HG03575 (cell line): Measurements from ENCODE around the gene TCF4.

Experiments used
- ATAC-seq: cut with Tn5 transposase; IDR thresholded peaks from one replicate; pipeline ENCODE4 v1.9.1; 2021; ENCODE audit not compliant: unreplicated experiment, insufficient number of reproducible peaks, low FRiP score; ENCODE audit errors: extremely low read depth

TCF4 gene

DNA sequence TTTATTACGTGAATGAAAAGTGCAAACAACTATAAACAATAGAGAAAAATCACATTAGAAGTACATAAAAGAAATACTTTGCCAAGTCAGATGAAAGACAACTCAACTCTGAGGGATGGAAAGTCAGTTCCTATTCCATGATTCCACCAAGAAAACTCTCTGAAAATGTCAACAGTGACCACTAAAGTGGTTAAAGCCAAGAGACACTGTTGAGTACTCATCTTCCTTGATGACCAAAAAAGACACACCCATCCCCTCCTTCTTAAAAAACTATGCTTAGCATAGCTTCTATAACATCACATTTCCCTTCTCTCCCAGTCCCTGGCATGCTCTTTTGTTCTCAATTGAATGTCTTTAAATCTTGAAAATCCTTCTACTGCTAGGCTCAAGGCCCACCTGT lies 160.0 kb downstream of the TCF4 start:
- no peak for ATAC-seq

DNA sequence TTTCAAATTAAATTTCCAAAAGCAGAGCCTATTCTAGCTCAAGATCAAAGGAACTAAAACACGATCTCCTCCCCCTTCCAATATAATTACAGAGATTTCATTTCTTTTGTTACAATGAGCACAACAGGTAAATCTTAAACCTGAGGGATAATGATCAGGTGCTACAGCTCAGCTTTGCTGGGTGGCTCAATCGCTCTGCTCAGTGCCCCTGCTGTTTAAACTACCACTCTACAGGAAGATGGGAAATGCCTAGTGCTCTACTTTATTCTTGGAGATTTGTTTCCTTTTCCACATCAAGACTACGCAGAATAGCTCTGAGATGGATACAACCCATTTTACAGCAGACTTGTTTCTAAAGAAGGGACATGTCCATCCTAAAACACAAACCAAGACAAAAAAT lies 162.3 kb downstream of the TCF4 start:
- ATAC-seq: no peak

DNA sequence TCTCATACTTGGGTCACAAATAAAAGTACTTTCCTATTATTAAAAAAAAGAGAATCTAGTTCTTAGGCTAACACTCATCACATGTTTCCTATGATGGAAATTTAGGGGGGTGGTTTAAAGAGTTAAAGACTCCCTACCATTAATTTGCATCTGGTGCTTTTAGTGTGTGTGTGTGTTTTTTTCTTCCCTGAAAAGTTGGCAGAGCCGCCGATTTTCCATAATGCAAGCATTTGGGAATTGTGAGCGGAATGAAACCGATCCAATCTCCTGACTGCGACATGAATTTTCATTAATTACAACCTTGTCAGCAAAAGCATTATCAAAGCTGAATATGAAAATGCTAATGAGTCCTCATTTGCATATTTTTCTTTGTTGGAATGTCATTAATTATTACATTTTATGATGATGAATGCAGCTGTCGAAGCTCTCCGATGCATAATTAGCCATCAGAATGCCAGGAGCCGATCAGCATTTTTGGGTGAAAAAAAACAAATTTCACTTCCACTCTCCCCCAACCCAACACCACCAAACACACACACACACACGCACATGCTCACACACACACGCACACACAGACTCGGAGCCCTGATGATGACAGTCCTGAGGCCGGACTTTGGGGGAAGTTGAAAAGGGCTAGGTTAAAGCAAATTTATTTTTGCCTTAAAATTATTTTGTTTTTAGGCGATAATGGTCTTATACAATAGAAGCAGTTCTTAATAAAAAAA lies 165.4 kb downstream of the TCF4 start:
- ATAC-seq: no peak

GRCh38 chr18:55421615-55422419 lies 166.2 kb downstream of the TCF4 start:
- no peak for ATAC-seq

GRCh38 chr18:55421308-55421614 lies 166.7 kb downstream of the TCF4 start:
- no peak for ATAC-seq

DNA sequence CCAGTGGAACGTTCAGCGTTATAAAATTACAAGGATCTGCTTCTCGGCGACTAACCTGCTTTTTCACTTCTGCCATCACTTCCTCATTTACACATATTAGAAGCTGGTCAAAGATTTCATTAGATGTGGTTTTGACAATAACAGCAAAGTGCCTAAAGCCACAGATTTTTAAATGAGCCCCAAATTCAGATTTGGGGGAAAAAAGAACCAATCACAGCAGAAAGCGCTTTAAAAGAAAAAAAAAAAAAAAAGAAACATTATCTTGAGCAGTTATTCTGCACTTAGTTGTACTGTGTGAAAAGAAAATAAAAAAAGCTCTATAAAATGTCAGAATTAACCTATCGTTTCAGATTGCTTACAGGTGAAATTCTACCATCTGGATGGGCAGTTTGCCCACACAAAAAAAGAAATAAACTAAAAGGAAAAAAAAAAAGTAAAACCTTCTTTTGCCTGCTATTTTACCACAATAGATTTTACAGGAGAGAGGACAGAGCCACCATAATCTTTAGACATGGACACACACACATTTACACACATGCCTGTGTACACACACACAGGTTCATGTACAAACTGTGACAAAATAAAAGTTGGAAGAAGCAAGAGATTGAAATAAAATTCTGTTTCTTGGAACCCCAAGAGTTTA lies 167.2 kb downstream of the TCF4 start:
- ATAC-seq: no peak

GRCh38 chr18:55419947-55420664 lies 167.9 kb downstream of the TCF4 start:
- no peak for ATAC-seq

DNA sequence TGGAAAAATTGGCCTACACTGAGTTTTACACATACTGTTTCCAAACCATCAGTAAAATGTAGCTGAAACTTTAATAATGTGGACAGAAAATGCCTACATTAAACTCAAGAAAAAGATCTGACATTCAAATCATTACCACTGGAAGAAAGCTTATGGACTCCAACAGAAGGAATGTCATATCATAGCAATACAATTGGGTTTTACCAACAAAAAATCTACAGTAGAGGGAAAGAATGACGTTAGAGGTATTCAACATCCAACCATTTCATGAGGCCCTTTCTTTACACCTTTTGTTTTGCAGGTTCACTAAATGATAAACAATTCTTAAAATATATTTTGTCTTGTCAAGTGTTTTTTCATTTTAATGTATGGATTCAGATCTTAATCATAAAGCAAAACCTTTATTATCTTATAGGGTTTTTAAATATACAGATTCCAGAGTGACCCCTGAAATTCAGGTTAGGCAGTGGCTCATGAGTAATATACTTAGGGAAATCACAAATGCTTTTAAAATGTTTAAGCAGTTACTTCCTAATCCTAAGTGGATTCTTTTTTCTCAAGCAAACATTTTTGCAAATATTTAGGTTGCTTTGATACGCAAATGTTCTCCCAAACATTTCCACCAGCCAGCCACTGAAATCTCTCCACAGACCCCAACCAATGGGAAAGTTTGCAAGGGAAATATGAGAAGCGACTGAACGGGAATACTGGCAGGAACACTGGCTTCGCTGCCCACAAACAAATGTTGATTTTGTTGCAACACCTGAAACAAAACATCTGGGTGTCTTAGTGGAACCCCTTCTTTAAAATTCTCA lies 168.7 kb downstream of the TCF4 start:
- no peak for ATAC-seq

- no peak for ATAC-seq
Measured at GRCh38 chr18:55418439-55418838, 169.6 kb downstream of the TCF4 start.

- ATAC-seq: no peak
Measured at GRCh38 chr18:55416791-55417190, 171.2 kb downstream of the TCF4 start.

DNA sequence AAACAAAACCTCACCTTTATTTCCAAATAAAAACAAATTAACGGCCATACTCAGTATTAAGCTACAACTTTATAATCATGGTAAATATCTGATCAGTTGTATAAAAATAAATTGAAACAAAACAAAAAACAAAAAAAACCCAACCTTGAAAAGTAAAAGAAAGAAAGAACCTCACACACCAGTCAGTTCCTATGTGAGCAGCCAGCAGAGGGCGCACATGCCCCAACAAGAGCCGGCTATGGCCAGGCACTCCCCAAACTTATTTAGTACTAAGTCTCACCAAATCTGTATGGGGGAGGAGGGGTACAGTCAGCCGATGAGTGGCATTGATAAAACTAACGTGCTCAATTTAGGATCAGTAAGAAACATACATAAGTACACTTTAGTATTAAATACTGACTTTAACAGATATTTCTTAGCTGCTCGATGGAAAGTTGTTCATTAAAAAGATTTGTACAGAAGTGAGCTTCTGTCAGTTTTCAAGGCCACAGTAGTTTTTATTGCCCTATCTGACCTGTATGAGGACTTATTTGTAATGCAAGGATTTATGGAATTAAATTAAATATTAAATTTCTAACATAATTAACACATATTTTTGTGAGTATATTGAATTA lies 172.6 kb downstream of the TCF4 start:
- ATAC-seq: peak; percentile 79

DNA sequence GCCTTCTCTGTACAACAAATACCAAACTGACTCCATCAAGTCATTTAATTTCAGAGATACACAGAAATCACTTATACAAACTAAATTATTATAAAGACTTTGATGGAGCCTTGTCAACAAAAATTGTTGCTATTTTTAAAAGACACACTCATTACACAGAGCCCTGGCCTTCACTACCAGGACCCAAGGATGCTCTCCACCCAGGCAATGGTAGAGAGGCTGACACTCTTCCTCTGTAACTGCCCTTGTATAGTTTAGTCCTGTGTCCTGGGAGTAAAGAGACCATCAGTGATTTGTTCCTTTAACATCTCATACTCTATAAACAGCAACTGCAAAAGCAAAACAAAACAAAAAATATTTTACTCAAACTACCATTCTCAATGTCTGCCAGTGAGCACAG lies 173.5 kb downstream of the TCF4 start:
- ATAC-seq: no peak

DNA sequence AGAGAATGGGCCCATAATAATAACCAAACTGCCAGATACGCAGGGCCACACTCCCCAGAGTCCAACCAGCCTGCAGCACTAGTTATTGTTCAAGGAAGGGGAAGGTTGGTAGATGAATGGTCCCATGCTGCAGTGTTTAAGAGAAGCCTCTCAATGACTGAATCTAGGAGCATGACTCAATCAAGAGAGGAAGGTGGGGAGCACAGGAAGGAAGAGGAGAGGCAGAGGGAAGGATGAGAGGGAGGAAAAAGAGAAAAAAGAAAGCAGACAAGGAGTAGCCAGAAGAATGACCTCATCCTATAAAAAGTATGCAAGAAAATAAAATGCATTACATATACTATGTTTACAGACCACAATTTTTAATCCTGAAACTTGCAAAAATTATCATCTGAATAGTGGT lies 174.5 kb downstream of the TCF4 start:
- ATAC-seq: no peak

GRCh38 chr18:55407774-55408535 lies 180.0 kb downstream of the TCF4 start:
- ATAC-seq: no peak

GRCh38 chr18:55407191-55407590 lies 180.8 kb downstream of the TCF4 start:
- no peak for ATAC-seq

DNA sequence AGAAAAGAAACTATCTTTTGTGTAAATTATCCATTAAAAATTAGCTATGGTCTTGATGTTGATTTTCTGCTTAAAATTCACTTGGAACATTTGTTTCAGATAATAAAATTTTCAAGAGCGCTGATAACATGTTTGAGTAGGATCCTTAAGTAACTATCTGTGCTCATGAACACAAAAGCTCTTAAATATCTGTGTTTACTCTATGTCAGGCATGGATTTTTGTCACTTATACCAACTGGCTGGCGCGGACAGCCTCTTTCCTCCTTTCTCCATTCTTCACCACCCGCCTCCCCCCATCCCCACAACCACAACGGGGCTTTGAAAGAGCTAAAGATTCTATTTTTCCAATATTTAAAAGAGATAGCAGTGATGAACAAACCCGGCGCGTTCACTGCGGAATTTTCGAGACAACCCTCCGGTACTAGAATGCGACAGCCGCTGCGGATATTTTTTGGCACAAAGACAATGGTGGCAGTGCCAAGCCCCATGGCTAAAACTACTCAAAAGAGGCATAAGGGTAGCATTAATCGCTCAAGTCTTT lies 181.5 kb downstream of the TCF4 start:
- ATAC-seq: no peak

DNA sequence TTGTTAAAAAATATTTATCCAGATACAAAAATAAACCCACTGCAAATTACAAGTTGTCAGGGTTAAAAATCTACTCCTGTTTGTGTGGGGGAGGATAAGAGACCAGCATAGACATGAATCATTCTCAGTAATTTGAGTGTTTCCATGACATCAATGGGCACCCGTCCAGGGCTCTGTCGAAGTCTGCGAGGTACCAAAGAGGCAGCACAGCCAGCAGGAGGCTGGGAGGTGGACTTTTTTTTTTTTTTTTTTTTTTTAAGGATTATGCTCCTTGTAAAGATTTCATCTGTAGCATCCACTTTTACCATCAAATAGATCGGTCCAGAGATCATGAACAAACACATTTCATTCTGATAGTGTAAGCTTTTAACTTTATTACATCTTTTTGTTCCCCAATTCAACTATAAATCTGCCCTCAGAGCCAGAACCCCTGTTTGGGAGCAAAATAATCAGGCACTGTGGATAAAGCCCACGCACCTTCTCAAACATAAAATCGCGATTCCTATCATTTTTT lies 182.0 kb downstream of the TCF4 start:
- ATAC-seq: no peak
